Endometrium (tissue), 2 donors: ENCODE measurements around the gene ASIC2.

ENCODE experiments used
- FAIRE-seq: peaks from 2 replicates; lab custom pipeline; 2012; peaks lifted over from hg19 to GRCh38; lab: Jason Lieb, UNC
- donor health status: control.
- donor health status: control.

The ASIC2 gene

GRCh38 chr17:33202796-33203495, 90.1 kb downstream of the ASIC2 start:
- no peak for FAIRE-seq

GRCh38 chr17:33202021-33202420, 91.1 kb downstream of the ASIC2 start:
- no peak for FAIRE-seq

- FAIRE-seq = no peak
Measured at GRCh38 chr17:33201283-33201682, 91.8 kb downstream of the ASIC2 start.

GRCh38 chr17:33200587-33200986, 92.5 kb downstream of the ASIC2 start:
- no peak for FAIRE-seq

- no peak for FAIRE-seq
Measured at GRCh38 chr17:33199571-33200510, 93.3 kb downstream of the ASIC2 start.

- no peak for FAIRE-seq
Measured at GRCh38 chr17:33198954-33199353, 94.1 kb downstream of the ASIC2 start.

GRCh38 chr17:33197342-33197741, 95.8 kb downstream of the ASIC2 start:
- FAIRE-seq = no peak

GRCh38 chr17:33196883-33197282, 96.2 kb downstream of the ASIC2 start:
- no peak for FAIRE-seq

- no peak for FAIRE-seq
Measured at GRCh38 chr17:33192951-33193911, 99.9 kb downstream of the ASIC2 start.

- no peak for FAIRE-seq
Measured at GRCh38 chr17:33183487-33184026, 109.5 kb downstream of the ASIC2 start.

GRCh38 chr17:33179151-33179550, 113.9 kb downstream of the ASIC2 start:
- no peak for FAIRE-seq

GRCh38 chr17:33178681-33179080, 114.4 kb downstream of the ASIC2 start:
- FAIRE-seq = no peak

- FAIRE-seq = no peak
Measured at GRCh38 chr17:33175562-33175961, 117.5 kb downstream of the ASIC2 start.

- FAIRE-seq = no peak
Measured at GRCh38 chr17:33171931-33172330, 121.2 kb downstream of the ASIC2 start.

GRCh38 chr17:33169580-33170285, 123.4 kb downstream of the ASIC2 start:
- no peak for FAIRE-seq

- no peak for FAIRE-seq
Measured at GRCh38 chr17:33167736-33168135, 125.4 kb downstream of the ASIC2 start.

- FAIRE-seq = no peak
Measured at GRCh38 chr17:33166472-33166871, 126.6 kb downstream of the ASIC2 start.

GRCh38 chr17:33164169-33164881, 128.8 kb downstream of the ASIC2 start:
- no peak for FAIRE-seq

- no peak for FAIRE-seq
Measured at GRCh38 chr17:33163533-33164168, 129.4 kb downstream of the ASIC2 start.

- no peak for FAIRE-seq
Measured at GRCh38 chr17:33154869-33155455, 138.1 kb downstream of the ASIC2 start.
